Testis (tissue), 2 donors: ENCODE data around the gene CREBBP.

Source experiments
- CTCF ChIP-seq, 3 experiments: fragments of 450-650 bp in 2 of 3; fragments of 200-600 bp in 1 of 3; sonication (generic) in 1 of 3; IDR thresholded peaks; one replicate each; pipeline ENCODE4 v1.5.1; 2016 to 2019; ENCODE audit warnings: antibody characterized with exemption in 3 of 3, mild to moderate bottlenecking in 2 of 3, moderate library complexity in 1 of 3
- POLR2A ChIP-seq: fragments of 450-650 bp; IDR thresholded peaks from one replicate; pipeline ENCODE4 v1.6.1; 2017; ENCODE audit warnings: antibody characterized with exemption, mild to moderate bottlenecking, moderate library complexity

DNA sequence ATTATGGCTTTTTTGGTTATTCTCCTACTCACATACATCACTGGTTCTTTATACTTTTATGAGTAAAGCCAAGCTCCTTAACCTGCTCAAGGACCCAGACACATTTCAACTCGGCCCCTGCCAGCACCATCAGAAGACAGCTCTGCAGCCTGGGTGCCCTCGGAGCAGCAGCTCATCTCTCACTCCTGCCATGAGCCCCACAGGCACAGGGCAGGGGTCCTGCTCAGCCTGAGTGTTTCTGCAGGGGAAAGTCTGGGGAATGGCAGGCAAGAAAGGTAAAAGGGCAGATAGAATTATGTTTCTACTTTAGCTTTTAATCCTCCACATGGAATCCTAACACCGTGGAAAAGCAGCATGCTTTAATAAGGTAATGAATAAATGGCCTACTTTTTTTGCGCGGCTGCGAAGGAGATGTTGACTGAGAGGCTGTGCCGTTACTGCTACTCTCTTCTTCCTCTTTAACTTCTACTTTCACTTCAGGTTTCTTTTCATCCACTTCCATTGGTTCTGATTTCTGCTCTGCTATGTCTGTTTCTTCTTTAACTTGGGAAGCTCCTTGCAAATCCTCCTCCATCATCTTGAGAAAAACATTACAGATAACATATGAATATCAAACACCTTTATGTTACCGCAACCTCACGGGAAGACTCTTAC, 113.1 kb downstream of the CREBBP start:
- TF ChIP-seq CTCF (IDR thresholded peaks at IDR 0.05) (no peak), POLR2A (no peak)
